Uterus (tissue), 2 donors: ENCODE results near the gene PTX4.

Experiments
- POLR2A ChIP-seq, 2 donors: fragments of 450-650 bp; IDR thresholded peaks; one replicate each; pipeline ENCODE4 v1.6.1; 2016; ENCODE audit warnings: antibody characterized with exemption in 2 of 2, mild to moderate bottlenecking in 1 of 2, moderate library complexity in 1 of 2
- TF ChIP-seq, protein P1 (sequence below), 4 experiments: fragments of 200-600 bp in 2 of 4; fragments of 450-650 bp in 2 of 4; sonication (generic) in 2 of 4; IDR thresholded peaks; one replicate each; pipeline ENCODE4 v1.5.1; 2016 to 2019; ENCODE audit warnings: antibody characterized with exemption in 4 of 4, mild to moderate bottlenecking in 2 of 4, moderate library complexity in 1 of 4

DNA sequence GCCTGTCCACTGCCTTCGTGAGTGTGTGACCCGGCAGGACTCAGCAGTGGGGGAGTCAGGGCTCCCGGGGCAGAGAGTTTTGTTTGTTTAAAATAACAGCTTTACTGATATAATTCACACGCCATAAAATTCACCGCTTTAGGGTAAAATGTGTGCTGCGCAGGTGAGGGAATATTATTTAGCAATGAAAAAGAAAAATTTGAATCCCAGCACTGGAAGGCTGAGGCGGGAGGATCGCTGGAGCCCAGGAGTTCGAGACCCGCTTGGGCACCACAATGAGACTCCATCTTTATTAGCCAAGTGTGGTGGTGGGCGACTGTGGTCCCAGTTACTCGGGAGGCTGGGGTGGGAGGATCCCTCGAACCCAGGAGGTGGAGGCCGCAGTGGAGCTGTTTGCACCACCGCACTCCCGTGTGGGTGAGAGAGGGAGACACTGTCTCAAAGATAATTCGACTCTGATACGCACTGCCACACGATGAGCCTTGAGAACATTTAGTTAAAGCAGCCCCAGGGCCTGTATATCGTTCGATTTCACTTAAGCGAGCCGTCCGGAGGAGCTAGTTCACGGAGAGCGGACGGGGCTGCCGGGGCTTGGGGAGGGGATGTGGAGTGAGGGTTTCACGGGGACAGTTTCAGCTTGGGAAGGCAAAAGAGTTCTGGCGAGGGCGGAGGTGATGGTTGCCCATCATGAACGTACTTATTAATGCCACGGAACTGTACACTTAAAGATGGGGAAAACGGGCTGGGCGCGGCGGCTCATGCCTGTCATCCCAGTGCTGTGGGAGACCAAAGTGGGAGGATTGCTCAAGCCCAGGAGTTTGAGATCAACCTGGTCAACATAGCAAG is 14.6 kb upstream of the PTX4 start:
- TF ChIP-seq, protein P1, sequence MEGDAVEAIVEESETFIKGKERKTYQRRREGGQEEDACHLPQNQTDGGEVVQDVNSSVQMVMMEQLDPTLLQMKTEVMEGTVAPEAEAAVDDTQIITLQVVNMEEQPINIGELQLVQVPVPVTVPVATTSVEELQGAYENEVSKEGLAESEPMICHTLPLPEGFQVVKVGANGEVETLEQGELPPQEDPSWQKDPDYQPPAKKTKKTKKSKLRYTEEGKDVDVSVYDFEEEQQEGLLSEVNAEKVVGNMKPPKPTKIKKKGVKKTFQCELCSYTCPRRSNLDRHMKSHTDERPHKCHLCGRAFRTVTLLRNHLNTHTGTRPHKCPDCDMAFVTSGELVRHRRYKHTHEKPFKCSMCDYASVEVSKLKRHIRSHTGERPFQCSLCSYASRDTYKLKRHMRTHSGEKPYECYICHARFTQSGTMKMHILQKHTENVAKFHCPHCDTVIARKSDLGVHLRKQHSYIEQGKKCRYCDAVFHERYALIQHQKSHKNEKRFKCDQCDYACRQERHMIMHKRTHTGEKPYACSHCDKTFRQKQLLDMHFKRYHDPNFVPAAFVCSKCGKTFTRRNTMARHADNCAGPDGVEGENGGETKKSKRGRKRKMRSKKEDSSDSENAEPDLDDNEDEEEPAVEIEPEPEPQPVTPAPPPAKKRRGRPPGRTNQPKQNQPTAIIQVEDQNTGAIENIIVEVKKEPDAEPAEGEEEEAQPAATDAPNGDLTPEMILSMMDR (IDR thresholded peaks at IDR 0.05), result no peak
- TF ChIP-seq POLR2A (IDR thresholded peaks at IDR 0.05), result no peak
